DMS53 (cell line): ENCODE data around the gene OR9A2.

ENCODE experiments used
- DNase-seq: peaks from one replicate; lab custom pipeline; 2025; lab: John Stamatoyannopoulos, UW

OR9A2 gene

GRCh38 chr7:143027032-143027431 is at the start of gene OR9A2:
Gene OR9A2 (minus strand): TSS chr7:143027132. CDS start chr7:143027132, 0 bp downstream.
- no peak for DNase-seq

GRCh38 chr7:143074141-143074540 is 47.2 kb upstream of the OR9A2 start:
- no peak for DNase-seq

GRCh38 chr7:143073556-143073955 is 46.6 kb upstream of the OR9A2 start:
- no peak for DNase-seq

GRCh38 chr7:143069912-143070500 is 43.1 kb upstream of the OR9A2 start:
- DNase-seq, result no peak

- no peak for DNase-seq
Measured at GRCh38 chr7:143068446-143068845, 41.5 kb upstream of the OR9A2 start.

- DNase-seq, result no peak
Measured at GRCh38 chr7:143063741-143064140, 36.8 kb upstream of the OR9A2 start.

GRCh38 chr7:143055754-143056153 is 28.8 kb upstream of the OR9A2 start:
- DNase-seq, result no peak

GRCh38 chr7:143054621-143055020 is 27.7 kb upstream of the OR9A2 start:
- no peak for DNase-seq

- DNase-seq, result no peak
Measured at GRCh38 chr7:143052041-143052440, 25.1 kb upstream of the OR9A2 start, which contains the start of gene OR6V1. Gene OR6V1 (plus strand): TSS chr7:143052341. CDS start chr7:143052341, 0 bp downstream.

GRCh38 chr7:143050931-143051330 is 24.0 kb upstream of the OR9A2 start:
- no peak for DNase-seq

GRCh38 chr7:143049362-143049761 is 22.4 kb upstream of the OR9A2 start:
- DNase-seq, result no peak

GRCh38 chr7:143048827-143049226 is 21.9 kb upstream of the OR9A2 start:
- DNase-seq, result no peak

- no peak for DNase-seq
Measured at GRCh38 chr7:143047326-143047725, 20.4 kb upstream of the OR9A2 start.

- no peak for DNase-seq
Measured at GRCh38 chr7:143046426-143046851, 19.5 kb upstream of the OR9A2 start.

GRCh38 chr7:143043391-143043790 is 16.5 kb upstream of the OR9A2 start:
- DNase-seq, result no peak

- no peak for DNase-seq
Measured at GRCh38 chr7:143042790-143043271, 15.9 kb upstream of the OR9A2 start.

- no peak for DNase-seq
Measured at GRCh38 chr7:143042159-143042789, 15.3 kb upstream of the OR9A2 start.

- no peak for DNase-seq
Measured at GRCh38 chr7:143041346-143041745, 14.4 kb upstream of the OR9A2 start.

GRCh38 chr7:143040209-143040715 is 13.3 kb upstream of the OR9A2 start:
- no peak for DNase-seq

- DNase-seq, result no peak
Measured at GRCh38 chr7:143038635-143039034, 11.7 kb upstream of the OR9A2 start.

- DNase-seq, result no peak
Measured at GRCh38 chr7:143027683-143028082, 751 bp upstream of the OR9A2 start.

- DNase-seq, result no peak
Measured at GRCh38 chr7:143025371-143025770, 1.6 kb downstream of the OR9A2 start.

- no peak for DNase-seq
Measured at GRCh38 chr7:143023047-143023446, 3.9 kb downstream of the OR9A2 start.

- no peak for DNase-seq
Measured at GRCh38 chr7:143018931-143019330, 8.0 kb downstream of the OR9A2 start.
